Lung (tissue), 12 donors: ENCODE measurements around the gene DLG2. TPM values are rescaled to one million over a fixed set of nuclear protein-coding genes. Genes with fewer than 3 reads are reported as not detected.

Experiments
- ATAC-seq: fragments of 200-7000 bp; cut with Tn5 transposase; one replicate; pipeline ENCODE4 v1.9.1; 2020; ENCODE audit warnings: moderate number of reproducible peaks; ENCODE audit not compliant: insufficient read depth, low FRiP score
- DNase-seq, 3 donors: peaks; one replicate each; pipeline ENCODE4 v3.0.0-alpha.2; 2013 to 2017
- H3K27ac ChIP-seq, 2 donors: one replicate each; pipeline ENCODE4 v1.5.1; 2013; ENCODE audit warnings: mild to moderate bottlenecking in 2 of 2, moderate library complexity in 2 of 2, control low read depth in 1 of 2, inconsistent platforms in 1 of 2, low read depth in 1 of 2, low read length in 1 of 2
- H3K27me3 ChIP-seq, 3 donors: one replicate each; pipeline ENCODE4 v1.5.1; 2013; ENCODE audit warnings: low read length in 2 of 3; ENCODE audit not compliant: control insufficient read depth in 3 of 3, insufficient read depth in 3 of 3
- H3K36me3 ChIP-seq, 4 donors: one replicate each; pipeline ENCODE4 v1.5.1; 2013; ENCODE audit warnings: low read length in 4 of 4, mild to moderate bottlenecking in 1 of 4, moderate library complexity in 1 of 4; ENCODE audit not compliant: control insufficient read depth in 4 of 4, insufficient read depth in 4 of 4
- H3K4me1 ChIP-seq, 5 donors: one replicate each; pipeline ENCODE4 v1.5.1; 2013; ENCODE audit warnings: low read length in 5 of 5, mild to moderate bottlenecking in 2 of 5, moderate library complexity in 1 of 5; ENCODE audit not compliant: control insufficient read depth in 5 of 5, insufficient read depth in 5 of 5
- H3K4me3 ChIP-seq: one replicate; pipeline ENCODE4 v1.5.1; 2013; ENCODE audit warnings: mild to moderate bottlenecking, control low read depth, moderate library complexity
- H3K9ac ChIP-seq, 2 donors: one replicate each; pipeline ENCODE4 v1.5.1; 2013; ENCODE audit warnings: low read length in 2 of 2, control low read depth in 1 of 2; ENCODE audit not compliant: insufficient read depth in 1 of 2
- H3K9me3 ChIP-seq, 4 donors: one replicate each; pipeline ENCODE4 v1.5.1; 2013; ENCODE audit warnings: low read length in 3 of 4, mild to moderate bottlenecking in 1 of 4, moderate library complexity in 1 of 4; ENCODE audit not compliant: control insufficient read depth in 4 of 4, insufficient read depth in 3 of 4
- CTCF ChIP-seq: IDR thresholded peaks from 2 replicates; pipeline ENCODE4 v1.5.1; 2012; ENCODE audit warnings: mild to moderate bottlenecking; ENCODE audit errors: control extremely low read depth, extremely low read depth
- WGBS, 2 donors: extraction: QIAGEN DNeasy Blood & Tissue Kit; methylation state at CpG; one replicate each; pipeline ENCODE4 v1.1.7; 2013; 5-methylcytosine and 5-hydroxymethylcytosine counted together
- polyA plus RNA-seq, 2 donors: library from polyadenylated mRNA; stranded (reverse); fragments of 200-250 nt; gene quantifications; one replicate each; pipeline ENCODE4 v1.2.1, GENCODE V29; 2013
- total RNA-seq, 2 donors: library from RNA; depleted of rRNA in 1 of 2; stranded (reverse); fragments of >200 nt in 1 of 2; gene quantifications; one replicate each; pipeline ENCODE4 v1.2.1, GENCODE V29; 2014 to 2021
- donor health status: control.
- donor health status: control.
- donor health status: Bipolar disorder and iron deficiency.
- donor health status: healthy.
- donor health status: DM: yes; HTN: yes; CAD: no.

The DLG2 gene
- total and polyA plus RNA-seq, 4 donors = 0.32 to 24.1 (median 5.4) TPM

- no peak for ATAC-seq
- no peak overlapping the region for H3K4me3 ChIP-seq
- no peak overlapping the region for H3K27ac ChIP-seq
- no peaks in the 10 kb centered on the region for H3K27me3 ChIP-seq
- WGBS, 2 donors = 90 to 94% methylated on average over 3 of the region's 3 CpGs
- H3K9ac ChIP-seq = no peak overlapping the region
- no peak for TF ChIP-seq CTCF
- no peaks in the 10 kb centered on the region for H3K36me3 ChIP-seq
- peaks cover 0 to 2% (median 0%) of the 10 kb centered on the region in 4 donors for H3K9me3 ChIP-seq
- DNase-seq = no peak
- no peaks in the 10 kb centered on the region for H3K4me1 ChIP-seq
Measured at GRCh38 chr11:84947070-84947469, 680.1 kb downstream of the DLG2 start.

- no peaks in the 10 kb centered on the region for H3K36me3 ChIP-seq
- peaks cover 0 to 2% (median 0%) of the 10 kb centered on the region in 4 donors for H3K9me3 ChIP-seq
- DNase-seq (no peak), ATAC-seq (no peak)
- no peak overlapping the region for H3K9ac ChIP-seq
- H3K27me3 ChIP-seq = no peaks in the 10 kb centered on the region
- H3K27ac ChIP-seq = no peak overlapping the region
- no peak overlapping the region for H3K4me3 ChIP-seq
- WGBS, 2 donors = 36 to 69% methylated on average over 1 of the region's 1 CpG
- H3K4me1 ChIP-seq = no peaks in the 10 kb centered on the region
- no peak for TF ChIP-seq CTCF
Measured at GRCh38 chr11:84930863-84931262, 696.3 kb downstream of the DLG2 start.

- no peak for TF ChIP-seq CTCF
- Histone ChIP-seq H3K36me3 (no peaks in the 10 kb centered on the region), H3K27me3 (no peaks in the 10 kb centered on the region), H3K4me3 (no peak overlapping the region), H3K9ac (no peak overlapping the region), H3K27ac (no peak overlapping the region), H3K9me3 (peaks cover 0 to 2% (median 0%) of the 10 kb centered on the region in 4 donors), H3K4me1 (no peaks in the 10 kb centered on the region)
- 73 to 87% methylated on average over 2 of the region's 2 CpGs for WGBS, 2 donors
- ATAC-seq (no peak), DNase-seq (no peak)
Measured at GRCh38 chr11:84929738-84930137, 697.4 kb downstream of the DLG2 start.

- H3K4me3 ChIP-seq = no peak overlapping the region
- TF ChIP-seq CTCF = no peak
- DNase-seq (no peak), ATAC-seq (no peak)
- no peaks in the 10 kb centered on the region for H3K9me3 ChIP-seq
- H3K27me3 ChIP-seq = peaks cover 0 to 2% (median 0%) of the 10 kb centered on the region in 3 donors
- H3K9ac ChIP-seq = no peak overlapping the region
- no peak overlapping the region for H3K27ac ChIP-seq
- peaks cover 0 to 3% (median 0%) of the 10 kb centered on the region in 5 donors for H3K4me1 ChIP-seq
- no peaks in the 10 kb centered on the region for H3K36me3 ChIP-seq
- 57 to 65% methylated on average over 4 of the region's 4 CpGs for WGBS, 2 donors
Measured at GRCh38 chr11:84924154-84924692, 702.9 kb downstream of the DLG2 start.
